Measurements from ENCODE around the gene MYO9B.

MYO9B gene

GRCh38 chr19:17197666-17198065, 122.1 kb downstream of the MYO9B start:
- H3K4me3 ChIP-seq (ENCODE audit: low read length), result no peak overlapping the region
- no peaks in the 10 kb centered on the region for H3K9me3 ChIP-seq (ENCODE audit: insufficient read depth, low read length)
- no peaks in the 10 kb centered on the region for H3K4me1 ChIP-seq (ENCODE audit: low read length)
- H4K20me1 ChIP-seq (ENCODE audit: insufficient read depth, low read length), result 0 out of 2 replicates have a peak, but pooled peaks cover 3% of the 10 kb centered on the region
- H2AFZ ChIP-seq (ENCODE audit: low read depth, low read length), result no peak overlapping the region
- peaks cover 70% of the 10 kb centered on the region for H3K36me3 ChIP-seq (replicated peaks; ENCODE audit: low read depth, low read length)
- H3K27ac ChIP-seq (ENCODE audit: low read length), result no peak overlapping the region
- H3K4me2 ChIP-seq (ENCODE audit: low read length), result no peak overlapping the region
- no peak overlapping the region for H3K9ac ChIP-seq (ENCODE audit: low read length)
- no peaks in the 10 kb centered on the region for H3K79me2 ChIP-seq (ENCODE audit: low read length)
- no peak for TF ChIP-seq EZH2phosphoT487 (IDR thresholded peaks at IDR 0.05; ENCODE audit: low read depth)
- TF ChIP-seq, protein P1, sequence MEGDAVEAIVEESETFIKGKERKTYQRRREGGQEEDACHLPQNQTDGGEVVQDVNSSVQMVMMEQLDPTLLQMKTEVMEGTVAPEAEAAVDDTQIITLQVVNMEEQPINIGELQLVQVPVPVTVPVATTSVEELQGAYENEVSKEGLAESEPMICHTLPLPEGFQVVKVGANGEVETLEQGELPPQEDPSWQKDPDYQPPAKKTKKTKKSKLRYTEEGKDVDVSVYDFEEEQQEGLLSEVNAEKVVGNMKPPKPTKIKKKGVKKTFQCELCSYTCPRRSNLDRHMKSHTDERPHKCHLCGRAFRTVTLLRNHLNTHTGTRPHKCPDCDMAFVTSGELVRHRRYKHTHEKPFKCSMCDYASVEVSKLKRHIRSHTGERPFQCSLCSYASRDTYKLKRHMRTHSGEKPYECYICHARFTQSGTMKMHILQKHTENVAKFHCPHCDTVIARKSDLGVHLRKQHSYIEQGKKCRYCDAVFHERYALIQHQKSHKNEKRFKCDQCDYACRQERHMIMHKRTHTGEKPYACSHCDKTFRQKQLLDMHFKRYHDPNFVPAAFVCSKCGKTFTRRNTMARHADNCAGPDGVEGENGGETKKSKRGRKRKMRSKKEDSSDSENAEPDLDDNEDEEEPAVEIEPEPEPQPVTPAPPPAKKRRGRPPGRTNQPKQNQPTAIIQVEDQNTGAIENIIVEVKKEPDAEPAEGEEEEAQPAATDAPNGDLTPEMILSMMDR (IDR thresholded peaks at IDR 0.05; ENCODE audit: low read depth, low read length), result no peak
- H3K27me3 ChIP-seq (ENCODE audit: low read depth, low read length), result no peaks in the 10 kb centered on the region

GRCh38 chr19:17200408-17201079, 125.0 kb downstream of the MYO9B start:
- H3K4me2 ChIP-seq (ENCODE audit: low read length), result no peak overlapping the region
- no peak overlapping the region for H3K9ac ChIP-seq (ENCODE audit: low read length)
- TF ChIP-seq, protein P1 (IDR thresholded peaks at IDR 0.05; ENCODE audit: low read depth, low read length), result no peak
- TF ChIP-seq EZH2phosphoT487 (IDR thresholded peaks at IDR 0.05; ENCODE audit: low read depth), result no peak

DNA sequence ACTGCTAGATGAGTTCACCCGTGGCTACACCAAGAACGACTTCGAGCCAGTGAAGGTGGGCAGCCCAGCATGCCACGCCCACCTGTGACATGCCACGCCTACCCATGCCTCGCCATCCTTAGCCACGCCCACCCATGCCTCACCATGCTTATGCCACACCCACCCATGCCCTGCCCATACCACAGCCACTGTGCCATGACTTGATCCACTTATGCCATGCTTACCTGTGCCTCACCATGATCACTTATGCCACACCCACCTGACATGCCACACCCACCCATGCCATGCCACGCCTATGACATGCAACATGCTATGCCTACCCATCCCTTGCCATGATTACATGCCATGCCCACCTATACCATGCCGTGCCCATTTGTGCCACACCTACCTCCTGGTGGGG, 126.7 kb downstream of the MYO9B start:
- Histone ChIP-seq H3K9ac (ENCODE audit: low read length) (no peak overlapping the region), H3K4me3 (ENCODE audit: low read length) (no peak overlapping the region), H3K9me3 (ENCODE audit: insufficient read depth, low read length) (no peaks in the 10 kb centered on the region), H4K20me1 (ENCODE audit: insufficient read depth, low read length) (0 out of 2 replicates have a peak, but pooled peaks cover 3% of the 10 kb centered on the region), H3K36me3 (replicated peaks; ENCODE audit: low read depth, low read length) (peaks cover 79% of the 10 kb centered on the region), H2AFZ (ENCODE audit: low read depth, low read length) (no peak overlapping the region), H3K4me1 (ENCODE audit: low read length) (no peaks in the 10 kb centered on the region), H3K79me2 (ENCODE audit: low read length) (no peaks in the 10 kb centered on the region), H3K27me3 (ENCODE audit: low read depth, low read length) (no peaks in the 10 kb centered on the region), H3K27ac (ENCODE audit: low read length) (no peak overlapping the region), H3K4me2 (ENCODE audit: low read length) (no peak overlapping the region)
- TF ChIP-seq, protein P1 (IDR thresholded peaks at IDR 0.05; ENCODE audit: low read depth, low read length), result no peak
- no peak for TF ChIP-seq EZH2phosphoT487 (IDR thresholded peaks at IDR 0.05; ENCODE audit: low read depth)

More at GRCh38 chr19:17200408-17201079, 125.0 kb downstream of the MYO9B start:
- Histone ChIP-seq H3K4me3 (ENCODE audit: low read length) (no peak overlapping the region), H3K27me3 (ENCODE audit: low read depth, low read length) (no peaks in the 10 kb centered on the region), H3K9me3 (ENCODE audit: insufficient read depth, low read length) (no peaks in the 10 kb centered on the region), H3K79me2 (ENCODE audit: low read length) (no peaks in the 10 kb centered on the region), H2AFZ (ENCODE audit: low read depth, low read length) (no peak overlapping the region), H3K27ac (ENCODE audit: low read length) (no peak overlapping the region), H3K4me1 (ENCODE audit: low read length) (no peaks in the 10 kb centered on the region), H3K36me3 (replicated peaks; ENCODE audit: low read depth, low read length) (peaks cover 69% of the 10 kb centered on the region), H4K20me1 (ENCODE audit: insufficient read depth, low read length) (0 out of 2 replicates have a peak, but pooled peaks cover 3% of the 10 kb centered on the region)

DNA sequence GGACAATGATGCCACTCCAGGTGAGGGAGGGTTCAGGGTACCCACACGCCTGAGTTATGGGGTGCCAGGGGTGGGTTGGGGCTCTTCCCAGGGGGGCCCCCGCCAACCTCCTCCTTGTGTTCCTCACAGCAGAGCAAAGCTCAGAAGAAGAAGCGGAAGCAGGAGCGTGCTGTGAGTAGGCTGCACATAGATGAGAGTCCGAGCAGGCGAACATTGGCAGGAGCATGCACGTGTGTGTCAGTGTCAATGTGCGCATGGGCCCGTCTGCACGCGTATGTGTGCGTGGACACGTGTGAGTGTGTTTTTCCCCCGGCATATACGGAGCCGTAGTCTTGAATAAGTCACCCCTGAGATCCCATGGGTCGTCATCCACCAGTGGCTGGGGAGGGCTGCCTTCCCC, 127.1 kb downstream of the MYO9B start:
- peaks cover 77% of the 10 kb centered on the region for H3K36me3 ChIP-seq (replicated peaks; ENCODE audit: low read depth, low read length)
- TF ChIP-seq, protein P1 (IDR thresholded peaks at IDR 0.05; ENCODE audit: low read depth, low read length), result no peak
- no peak for TF ChIP-seq EZH2phosphoT487 (IDR thresholded peaks at IDR 0.05; ENCODE audit: low read depth)
- no peaks in the 10 kb centered on the region for H3K4me1 ChIP-seq (ENCODE audit: low read length)

More for the DNA sequence above, 127.1 kb downstream of the MYO9B start:
- Histone ChIP-seq H3K79me2 (ENCODE audit: low read length) (no peaks in the 10 kb centered on the region), H2AFZ (ENCODE audit: low read depth, low read length) (no peak overlapping the region), H3K27ac (ENCODE audit: low read length) (no peak overlapping the region), H3K4me3 (ENCODE audit: low read length) (no peak overlapping the region), H3K9ac (ENCODE audit: low read length) (no peak overlapping the region), H3K27me3 (ENCODE audit: low read depth, low read length) (no peaks in the 10 kb centered on the region), H3K9me3 (ENCODE audit: insufficient read depth, low read length) (no peaks in the 10 kb centered on the region), H3K4me2 (ENCODE audit: low read length) (no peak overlapping the region), H4K20me1 (ENCODE audit: insufficient read depth, low read length) (0 out of 2 replicates have a peak, but pooled peaks cover 3% of the 10 kb centered on the region)

All from OCI-LY3 (cell line).